Measurements from ENCODE around the gene AGO4. TPM values are rescaled to one million over a fixed set of nuclear protein-coding genes. Genes with fewer than 3 reads are reported as not detected.

The AGO4 gene
- total RNA-seq, 1 donor from 2014 or later, result 16.6 TPM

DNA sequence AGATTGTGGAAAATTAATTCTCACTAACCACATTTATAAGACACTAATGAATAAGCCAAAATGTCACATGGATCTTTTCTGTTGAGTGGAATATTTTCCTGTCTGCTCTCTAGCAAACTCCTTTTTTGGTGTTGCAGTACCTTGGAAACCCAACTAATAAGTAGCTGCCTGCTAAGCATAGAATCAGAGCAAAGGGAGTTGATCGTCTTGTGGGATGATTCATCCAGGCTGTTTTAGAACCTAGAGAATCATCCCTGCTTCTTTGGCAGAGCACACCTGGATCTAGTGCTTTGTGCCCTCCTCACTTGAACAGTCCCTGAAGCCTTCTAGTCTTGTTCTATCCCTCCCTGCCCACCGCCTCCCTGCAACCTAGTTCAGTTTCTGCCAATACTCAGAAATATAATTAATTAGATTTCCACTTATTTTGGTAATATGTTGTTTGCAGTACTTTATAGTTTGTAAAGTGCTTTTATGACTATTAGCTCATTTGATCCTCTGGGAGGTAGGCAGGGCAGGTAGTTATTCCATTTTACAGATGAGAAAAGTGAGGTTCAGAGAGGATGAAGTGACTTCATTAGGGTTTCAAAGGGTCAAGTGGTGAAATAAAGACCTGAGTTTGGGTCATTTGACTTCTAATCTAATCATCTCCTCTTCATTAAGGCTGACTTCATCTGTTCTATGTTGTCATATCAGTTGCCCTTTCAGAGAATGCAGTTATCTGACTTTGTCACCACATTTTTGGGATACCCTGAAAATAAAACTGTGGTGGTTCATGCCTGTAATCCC, 2.5 kb downstream of the AGO4 start:
- intact Hi-C loops (cut with micrococcal nuclease), result loop anchor here (2.0 to 5.0 kb wide), 3 partner anchors 73 to 277 kb away; partner anchors contain the start of genes ADPRS and AGO1

DNA sequence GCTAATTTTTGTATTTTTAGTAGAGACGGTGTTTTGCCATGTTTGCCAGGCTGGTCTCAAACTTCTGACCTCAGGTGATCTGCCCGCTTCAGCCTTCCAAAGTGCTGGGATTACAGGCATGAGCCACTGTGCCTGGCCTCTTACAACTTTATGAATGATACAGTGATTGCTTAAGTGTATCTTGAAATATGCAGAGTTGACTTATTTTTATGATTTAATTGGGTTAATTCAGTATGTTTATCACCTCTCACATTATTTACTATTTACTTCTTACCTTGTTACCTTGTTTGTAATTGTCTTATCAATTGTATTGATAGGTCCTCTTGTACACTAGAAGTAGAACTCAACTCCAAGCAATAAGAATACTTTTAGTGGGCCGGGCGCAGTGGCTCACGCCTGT, 4.9 kb downstream of the AGO4 start:
- intact Hi-C loops (cut with micrococcal nuclease), result loop anchor here (5.0 kb wide), 2 partner anchors 130 to 275 kb away; partner anchors contain the start of gene ADPRS

DNA sequence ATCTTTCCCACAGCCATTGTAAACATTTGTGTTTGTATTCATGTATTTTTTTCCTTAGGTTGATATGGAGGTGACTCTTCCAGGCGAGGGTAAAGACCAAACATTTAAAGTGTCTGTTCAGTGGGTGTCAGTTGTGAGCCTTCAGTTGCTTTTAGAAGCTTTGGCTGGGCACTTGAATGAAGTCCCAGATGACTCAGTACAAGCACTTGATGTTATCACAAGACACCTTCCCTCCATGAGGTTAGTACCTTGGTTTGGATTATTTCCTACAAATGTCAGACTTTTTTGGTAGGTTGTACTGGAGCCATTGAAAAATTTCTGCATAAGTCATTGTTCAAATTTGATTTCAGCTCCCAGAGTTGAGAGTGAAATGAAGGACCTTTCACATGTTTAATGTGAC, 17.4 kb downstream of the AGO4 start:
- intact Hi-C loops (cut with micrococcal nuclease), result no loop called here

DNA sequence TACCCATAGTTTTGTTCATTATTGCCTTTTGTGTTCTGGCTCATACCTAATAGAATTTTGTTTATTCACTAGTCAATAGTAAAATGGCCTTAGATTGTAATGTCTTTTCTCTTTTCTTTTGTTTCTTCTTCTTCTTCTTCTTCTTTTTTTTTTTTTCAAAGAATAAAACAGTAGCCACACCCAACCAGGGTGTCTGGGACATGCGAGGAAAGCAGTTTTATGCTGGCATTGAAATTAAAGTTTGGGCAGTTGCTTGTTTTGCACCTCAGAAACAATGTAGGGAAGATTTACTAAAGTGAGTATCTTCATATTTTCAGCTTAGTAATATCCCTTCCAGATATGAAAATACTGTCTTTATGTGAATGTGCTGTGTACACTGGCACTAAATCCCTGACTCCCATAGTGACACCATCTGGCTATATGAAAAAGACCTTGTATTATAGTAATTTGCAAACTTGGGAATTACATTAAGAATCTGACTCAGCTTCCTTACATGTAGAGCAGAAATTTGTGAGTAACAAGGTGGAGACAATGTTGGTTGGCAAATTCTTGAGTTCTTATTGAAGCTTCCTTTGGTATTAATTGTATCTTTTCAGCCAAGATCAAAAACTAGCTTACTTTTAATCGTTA, 24.6 kb downstream of the AGO4 start:
- intact Hi-C loops (cut with micrococcal nuclease), result no loop called here

DNA sequence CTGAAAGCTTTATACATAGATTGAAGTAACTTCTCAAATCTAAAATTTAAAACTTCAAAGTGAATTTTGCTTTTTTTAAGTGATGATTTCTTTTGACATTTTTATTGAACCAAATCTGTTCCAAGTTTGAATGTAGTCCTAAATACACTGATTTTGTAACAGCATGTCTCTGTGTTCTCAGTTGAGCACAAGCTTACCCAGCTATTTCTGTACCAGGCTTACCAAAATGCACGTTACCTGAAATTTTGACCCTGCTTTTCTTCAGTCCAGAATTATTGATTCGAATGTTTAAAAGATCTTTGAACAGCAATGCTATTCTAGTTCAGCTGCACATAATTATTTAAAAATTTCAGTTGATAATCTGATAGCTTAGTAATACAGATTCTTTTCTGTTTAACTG, 25.6 kb downstream of the AGO4 start:
- intact Hi-C loops (cut with micrococcal nuclease), result no loop called here

DNA sequence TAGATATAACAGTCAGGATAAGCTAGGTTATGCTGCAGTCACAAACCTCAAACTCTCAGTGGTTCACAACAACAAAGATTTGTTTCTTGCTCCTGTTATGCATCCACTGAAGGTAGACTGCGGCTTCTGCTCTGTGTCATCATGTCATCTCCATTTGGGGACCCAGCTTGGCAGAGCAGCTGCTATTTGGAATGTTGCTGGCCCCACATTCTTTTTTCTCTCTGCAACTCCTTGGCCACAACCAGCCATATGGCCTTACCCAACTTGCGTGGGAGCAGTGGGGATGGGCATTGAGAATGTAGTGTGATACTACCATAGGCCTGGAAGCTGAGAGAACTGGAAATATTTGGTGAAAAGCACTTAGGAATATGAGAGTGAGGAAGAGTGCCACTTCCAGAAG, 26.4 kb downstream of the AGO4 start:
- intact Hi-C loops (cut with micrococcal nuclease), result no loop called here

DNA sequence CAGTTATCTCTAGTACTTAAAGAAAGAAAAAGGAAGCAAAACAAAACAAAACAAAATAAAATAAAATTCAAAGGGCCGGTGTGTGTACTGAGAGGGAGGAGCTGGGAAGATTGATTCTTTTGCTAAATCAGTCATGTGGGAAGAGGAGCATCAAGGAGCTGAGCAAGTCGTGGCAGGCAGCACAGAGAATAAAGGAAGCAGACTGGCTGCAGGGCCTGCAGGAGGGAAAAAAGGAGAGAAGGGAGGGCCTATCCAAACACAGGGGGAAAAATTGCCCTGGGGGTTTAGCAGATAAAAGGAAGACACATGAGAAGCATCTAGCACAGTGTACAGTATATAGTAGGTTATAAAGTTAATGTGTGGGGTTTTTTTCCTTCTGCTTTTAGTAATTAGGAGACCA, 27.6 kb downstream of the AGO4 start:
- intact Hi-C loops (cut with micrococcal nuclease), result no loop called here

DNA sequence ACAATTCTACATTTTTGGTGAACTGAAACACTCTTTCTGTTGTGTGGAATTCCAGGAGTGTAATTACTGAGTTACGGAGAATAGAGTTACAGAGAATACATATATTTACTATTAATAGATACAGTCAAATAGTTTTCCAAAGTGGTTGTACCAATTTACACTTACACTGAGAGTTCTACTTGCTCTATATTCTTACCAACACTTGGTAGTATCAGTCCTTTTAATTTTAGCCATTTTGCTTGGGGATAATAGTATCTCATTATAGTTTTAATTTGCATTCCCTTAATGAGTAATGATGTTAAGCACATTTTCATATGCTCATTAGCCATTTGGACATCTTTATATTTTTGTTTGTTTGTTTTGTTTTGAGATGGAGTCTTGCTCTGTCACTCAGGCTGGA, 28.9 kb downstream of the AGO4 start:
- intact Hi-C loops (cut with micrococcal nuclease), result no loop called here

DNA sequence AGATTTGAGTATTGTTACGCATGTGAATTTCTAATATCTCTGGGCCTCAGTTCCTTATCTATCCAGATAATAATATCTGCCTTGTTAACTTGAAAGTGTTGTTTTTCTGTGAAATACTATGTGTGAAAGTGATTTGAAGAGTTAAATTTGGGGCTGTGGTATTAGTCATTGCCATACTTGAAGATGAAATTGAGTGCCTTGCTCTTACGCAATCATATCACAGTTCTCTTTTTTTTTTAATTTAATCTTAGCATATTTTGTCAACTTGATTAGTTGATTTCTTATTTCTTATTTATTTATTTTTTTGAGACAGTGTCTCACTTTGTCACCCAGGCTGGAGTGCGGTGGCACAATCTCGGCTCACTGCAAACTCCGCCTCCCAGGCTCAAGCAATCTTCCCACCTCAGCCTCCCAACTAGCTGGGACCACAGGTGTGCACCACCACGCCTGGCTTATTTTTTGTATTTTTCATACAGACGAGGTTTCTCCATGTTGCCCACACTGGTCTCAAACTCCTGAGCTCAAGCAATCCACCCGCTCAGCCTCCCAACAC, 31.0 kb downstream of the AGO4 start:
- intact Hi-C loops (cut with micrococcal nuclease), result no loop called here

DNA sequence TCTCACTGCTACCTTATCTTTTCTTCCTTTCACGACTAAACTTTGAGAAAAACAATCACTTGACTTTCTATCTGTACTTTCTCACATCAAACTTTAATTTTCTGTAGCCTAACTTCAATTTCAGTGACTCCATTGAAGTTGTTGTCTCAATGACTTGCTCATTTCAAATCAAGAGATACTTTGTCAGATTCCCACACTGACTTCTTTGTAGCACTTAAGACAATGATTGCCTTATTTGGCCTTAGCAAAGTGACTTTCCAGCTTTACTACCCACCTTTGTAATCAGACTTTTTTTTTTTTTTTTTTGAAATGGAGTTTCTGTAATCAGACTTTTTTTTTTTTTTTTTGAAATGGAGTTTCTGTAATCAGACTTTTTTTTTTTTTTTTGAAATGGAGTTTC, 37.0 kb downstream of the AGO4 start:
- intact Hi-C loops (cut with micrococcal nuclease), result no loop called here

DNA sequence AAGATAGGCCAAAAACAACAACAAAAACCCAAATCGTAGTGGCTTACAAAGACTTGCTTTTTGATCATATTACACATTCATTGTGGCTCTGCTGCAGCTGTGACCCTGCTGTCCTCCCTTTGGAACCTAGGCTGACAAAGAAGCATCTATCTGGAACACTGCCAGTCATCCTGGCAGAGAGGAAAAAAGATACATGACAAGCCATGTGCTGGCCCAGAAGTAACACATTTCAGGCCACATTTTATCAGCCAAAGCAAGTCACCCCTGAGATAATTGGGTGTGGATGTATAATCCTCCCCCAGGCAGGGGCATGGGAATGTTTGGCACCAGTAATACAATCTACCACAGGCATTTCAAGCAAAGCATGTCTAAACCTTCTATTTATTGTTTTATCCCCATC, 38.0 kb downstream of the AGO4 start:
- intact Hi-C loops (cut with micrococcal nuclease), result no loop called here

DNA sequence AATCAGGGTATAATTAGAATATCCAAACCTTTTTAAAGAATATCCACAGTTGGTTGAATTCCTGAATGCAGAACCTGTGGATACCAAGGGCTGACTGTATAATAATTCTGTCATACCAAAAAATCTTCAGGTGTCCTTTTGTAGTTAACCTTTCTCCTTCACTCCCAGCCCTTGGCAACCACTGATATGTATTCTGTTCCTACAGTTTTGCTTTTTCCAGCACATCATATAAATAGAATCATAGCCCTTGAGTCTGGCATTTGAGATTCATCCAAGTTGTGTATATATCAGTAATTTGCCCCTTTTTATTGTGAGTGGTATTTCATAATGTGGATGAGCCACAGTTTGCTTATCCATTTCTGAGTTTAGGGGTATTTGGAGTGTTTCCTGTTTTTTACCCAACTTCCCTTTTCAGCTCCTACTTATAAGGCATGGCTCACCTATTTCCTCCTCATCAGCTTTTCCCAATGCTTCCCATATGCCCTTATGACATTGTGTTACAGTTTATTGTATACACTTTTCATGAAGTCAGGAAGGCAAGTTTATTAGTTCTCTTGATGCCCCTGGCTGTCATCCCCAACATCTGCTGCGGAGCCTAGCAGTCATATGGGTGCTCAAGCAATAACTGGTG, 40.2 kb downstream of the AGO4 start:
- intact Hi-C loops (cut with micrococcal nuclease), result no loop called here

DNA sequence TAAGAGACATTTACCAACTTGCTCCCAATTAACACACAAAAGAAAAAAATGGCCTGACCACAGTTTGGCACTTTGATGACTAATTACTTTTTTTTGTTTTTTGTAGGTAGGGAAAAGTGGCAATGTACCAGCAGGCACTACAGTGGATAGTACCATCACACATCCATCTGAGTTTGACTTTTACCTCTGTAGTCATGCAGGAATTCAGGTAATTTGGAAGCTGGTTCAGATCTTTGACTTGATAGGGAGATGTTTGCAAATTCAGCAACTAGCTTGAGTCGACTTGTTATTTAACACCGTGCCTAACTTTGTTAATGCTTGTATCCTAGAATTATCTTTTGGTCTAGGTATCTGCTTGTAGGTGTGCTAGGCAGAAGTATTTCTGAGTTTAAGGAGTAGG, 42.2 kb downstream of the AGO4 start:
- intact Hi-C loops (cut with micrococcal nuclease), result no loop called here

DNA sequence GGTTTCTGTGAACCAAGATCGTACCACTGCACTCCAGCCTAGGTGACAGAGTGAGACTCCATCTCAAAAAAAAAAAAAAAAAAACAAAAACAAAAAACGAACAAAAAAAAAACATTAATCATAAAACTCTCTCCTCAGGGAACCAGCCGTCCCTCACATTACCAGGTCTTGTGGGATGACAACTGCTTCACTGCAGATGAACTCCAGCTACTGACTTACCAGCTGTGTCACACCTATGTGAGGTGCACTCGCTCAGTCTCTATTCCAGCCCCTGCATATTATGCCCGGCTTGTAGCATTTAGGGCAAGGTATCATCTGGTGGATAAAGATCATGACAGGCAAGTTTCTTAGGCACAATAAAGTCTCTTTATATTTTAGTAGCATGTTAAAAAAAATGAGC, 42.9 kb downstream of the AGO4 start:
- intact Hi-C loops (cut with micrococcal nuclease), result no loop called here

DNA sequence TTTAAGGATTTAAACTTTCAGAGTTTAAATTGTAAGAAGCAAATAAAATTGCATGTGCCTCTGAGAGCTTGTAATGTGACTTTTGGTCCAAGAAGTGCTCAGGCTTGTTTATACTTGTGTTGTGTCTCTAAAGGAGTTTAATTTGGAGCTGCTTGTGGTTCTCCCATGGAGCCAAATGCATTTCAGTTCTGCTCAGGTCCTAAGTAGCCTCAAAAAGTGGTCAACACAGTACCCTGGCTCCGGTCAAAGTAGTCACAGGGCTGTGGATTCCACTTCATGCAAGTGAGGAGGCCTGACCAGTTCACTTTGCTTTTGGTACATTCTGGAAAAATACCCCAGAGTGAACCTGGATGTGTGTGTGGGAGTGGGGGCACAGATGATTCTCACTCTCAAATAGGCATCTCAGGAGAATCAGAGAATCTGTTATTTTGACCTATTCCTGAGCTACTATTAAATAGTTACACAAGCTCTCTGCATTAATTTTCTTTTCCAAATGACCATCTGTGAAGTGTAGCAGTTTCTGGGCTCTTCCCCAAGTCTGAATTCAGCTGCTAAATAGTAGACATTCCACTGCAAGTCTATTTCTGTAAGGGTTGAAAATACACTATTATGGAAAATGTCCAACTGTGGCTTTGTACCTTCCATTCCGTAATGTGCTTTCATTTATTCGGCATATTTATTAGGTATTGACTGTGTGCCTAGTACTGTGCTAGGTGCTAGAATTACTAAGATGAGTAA, 43.5 kb downstream of the AGO4 start:
- intact Hi-C loops (cut with micrococcal nuclease), result no loop called here

DNA sequence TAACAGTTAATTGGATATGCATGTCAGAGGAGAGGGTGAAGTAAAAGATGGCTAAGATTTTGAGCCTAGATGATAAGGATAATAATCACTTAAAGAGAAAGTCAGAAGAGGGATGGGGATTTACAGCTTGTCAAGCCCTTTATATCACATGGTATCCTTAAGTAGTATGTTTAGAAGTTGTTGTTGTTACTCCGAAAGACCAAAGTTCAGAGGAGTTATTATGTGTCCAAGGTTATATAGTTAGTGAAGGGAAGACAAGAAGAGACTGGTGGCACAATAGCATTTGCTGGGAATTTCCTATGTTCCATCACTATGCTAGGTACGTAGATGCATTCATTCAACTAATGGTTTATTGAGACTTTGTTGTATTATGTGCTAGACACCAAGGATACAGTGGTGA, 44.4 kb downstream of the AGO4 start:
- intact Hi-C loops (cut with micrococcal nuclease), result no loop called here

DNA sequence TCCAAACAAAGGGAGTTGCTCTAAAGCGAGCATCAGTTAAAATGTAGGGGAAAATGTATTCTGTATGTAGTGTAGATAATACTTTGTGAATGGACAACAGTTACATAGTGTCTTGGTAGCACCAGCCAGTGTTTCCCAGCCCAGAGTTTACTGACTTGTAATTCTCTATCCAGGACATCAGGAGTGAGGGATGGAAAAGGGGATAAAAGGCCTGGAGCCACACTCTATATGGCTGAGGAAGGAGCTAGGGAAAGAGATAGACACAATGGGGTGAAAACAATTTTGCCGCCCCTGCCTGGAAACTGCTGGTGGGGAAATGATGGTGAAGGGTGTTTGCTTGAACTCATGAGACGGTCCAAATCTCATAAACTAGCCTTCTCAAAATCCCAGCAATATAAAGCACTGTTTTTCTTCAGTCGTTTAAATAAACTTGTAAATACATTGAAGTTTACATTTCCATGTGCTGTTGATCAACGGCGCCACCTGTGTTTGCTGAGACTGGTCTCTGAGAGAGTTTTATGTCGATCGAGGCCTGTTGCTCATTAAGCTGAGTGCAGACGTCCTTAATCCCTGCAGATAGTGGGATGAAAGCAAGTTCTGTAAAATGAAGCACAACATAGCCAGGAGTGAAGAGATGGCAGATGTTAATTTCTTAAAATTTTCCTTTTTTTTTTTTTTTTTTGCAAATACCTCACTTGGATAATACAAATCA, 47.3 kb downstream of the AGO4 start:
- intact Hi-C loops (cut with micrococcal nuclease), result no loop called here

DNA sequence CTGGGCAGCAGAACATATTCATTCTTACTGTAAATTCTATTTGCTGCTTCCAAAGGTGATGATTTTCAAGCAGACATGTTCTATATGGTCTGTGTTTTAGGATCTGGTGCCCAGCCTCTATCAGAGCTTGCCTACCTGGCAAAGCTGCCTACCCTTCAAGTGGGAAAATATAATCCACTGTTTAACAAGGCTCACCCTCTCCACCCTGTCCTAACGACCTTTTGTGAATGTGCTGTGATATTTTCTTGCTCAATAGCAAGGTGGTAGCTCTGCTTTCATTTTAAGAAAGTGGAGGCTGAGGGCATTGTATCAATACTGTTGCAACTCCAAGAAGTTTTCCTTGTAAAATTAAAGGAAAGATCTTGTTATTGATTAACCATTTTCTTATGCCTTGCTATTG, 49.1 kb downstream of the AGO4 start:
- intact Hi-C loops (cut with micrococcal nuclease), result no loop called here

DNA sequence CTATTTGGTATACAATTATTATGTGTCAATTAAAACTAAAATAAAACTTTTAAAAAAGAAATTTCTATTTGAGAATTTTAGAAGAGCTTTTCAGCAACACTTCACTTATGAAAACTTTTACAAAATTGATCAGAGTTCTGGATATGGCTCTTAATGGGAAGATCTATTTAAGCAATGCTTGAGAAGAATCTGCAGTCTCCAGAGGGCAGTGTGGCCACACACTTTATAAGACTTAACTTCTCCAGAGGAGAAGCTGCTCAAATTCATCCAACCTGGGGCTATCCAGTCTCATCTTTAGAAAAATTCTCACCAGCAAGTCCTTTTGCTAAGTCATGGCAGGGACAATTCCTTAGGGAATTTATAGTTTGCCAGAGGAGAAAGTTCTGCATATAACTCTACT, 50.0 kb downstream of the AGO4 start:
- intact Hi-C loops (cut with micrococcal nuclease), result no loop called here

DNA sequence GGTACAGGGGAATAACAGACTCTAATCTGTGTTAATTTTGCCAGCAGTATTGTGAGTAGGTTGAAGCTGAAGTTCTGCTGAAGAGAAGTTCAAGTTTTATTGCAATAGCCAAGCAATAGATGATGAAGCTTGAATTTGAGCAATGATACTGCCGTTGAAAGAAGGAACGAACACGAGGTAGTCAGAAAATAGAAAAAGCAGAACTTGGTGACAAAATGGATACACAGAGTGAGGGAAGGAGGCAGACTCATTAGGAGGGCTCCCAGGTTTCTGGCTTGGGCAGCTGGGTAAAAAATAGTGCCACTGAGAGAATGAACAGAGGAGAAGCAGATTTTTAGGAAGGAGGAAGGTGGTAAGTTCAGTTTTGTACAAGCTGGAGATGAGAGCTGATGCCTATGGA, 52.9 kb downstream of the AGO4 start:
- intact Hi-C loops (cut with micrococcal nuclease), result no loop called here

DNA sequence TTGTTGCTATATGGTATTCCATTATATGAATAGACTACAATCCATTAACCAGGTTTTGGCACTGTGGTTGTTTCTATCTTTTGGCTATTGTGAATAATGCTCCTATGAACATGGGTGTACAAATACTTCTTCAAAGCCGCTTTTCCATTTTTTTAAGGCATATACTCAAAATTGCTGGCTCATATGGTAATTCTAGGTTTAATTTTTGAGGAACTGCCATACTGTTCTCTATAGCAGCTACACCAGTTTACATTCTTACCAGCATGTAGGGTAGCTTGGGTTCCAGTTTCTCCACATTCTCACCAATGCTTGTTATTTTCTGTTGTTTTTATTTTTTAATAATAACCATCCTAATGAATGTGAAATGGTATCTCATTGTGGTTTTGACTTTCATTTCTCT, 55.3 kb downstream of the AGO4 start:
- intact Hi-C loops (cut with micrococcal nuclease), result no loop called here
